K562 (cell line): ENCODE results near the gene ANKRD12. TPM values are rescaled to one million over a fixed set of nuclear protein-coding genes. Genes with fewer than 3 reads are reported as not detected.

Experiments
- ATAC-seq: fragments of 200-7000 bp; cut with Tn5 transposase; 3 replicates; pipeline ENCODE4 v1.9.1; 2020; ENCODE audit warnings: moderate library complexity
- BruUV-seq: library from RNA; stranded (reverse); fragments of 400-500 nt; replicated peaks from 2 replicates; lab custom pipeline; 2021; lab: Mats Ljungman, UMichigan
- CTCF ChIA-PET: fragments of 300-600 bp; formaldehyde crosslinking; extraction: SDS; loops from one replicate; lab custom pipeline; 2021; ENCODE audit warnings: low intra/inter-chr PET ratio; lab: Yijun Ruan, JAX
- POLR2A ChIA-PET: fragments of 300-600, 350-650 bp; sonication (Branson Sonifier 250); formaldehyde crosslinking; extraction: SDS; loops from one replicate; lab custom pipeline; 2021; ENCODE audit warnings: antibody characterized with exemption, inconsistent platforms; lab: Yijun Ruan, JAX
- DNase-seq, 4 experiments: peaks; one replicate each; pipeline versions ENCODE4 v3.0.0 to v3.0.0-alpha.2; 2011 to 2018; ENCODE audit warnings: low spot score in 3 of 4, mixed read lengths in 3 of 4; ENCODE audit errors: extremely low read depth in 1 of 4
- FAIRE-seq: peaks from 2 replicates; lab custom pipeline; 2011; peaks lifted over from hg19 to GRCh38; lab: Jason Lieb, UNC
- H2AFZ ChIP-seq: 2 replicates; pipeline ENCODE4 v1.6.0; 2011; ENCODE audit warnings: low read depth, low read length, control low read depth, inconsistent platforms
- H3K27ac ChIP-seq: fragments of 200-600 bp; 3 replicates; pipeline ENCODE4 v1.8.0; 2011; ENCODE audit warnings: low read depth, mild to moderate bottlenecking, control low read depth, inconsistent platforms, low read length, moderate library complexity, mixed read lengths; ENCODE audit errors: extremely low read depth
- H3K27me3 ChIP-seq, 2 experiments: fragments of 300-600 bp in 1 of 2; 2 replicates in 1 of 2; 3 replicates in 1 of 2; pipeline versions ENCODE4 v1.6.0 to v1.8.0; 2011; ENCODE audit warnings: inconsistent platforms in 2 of 2, low read length in 2 of 2, mild to moderate bottlenecking in 1 of 2, mixed read lengths in 1 of 2, moderate library complexity in 1 of 2; ENCODE audit not compliant: control insufficient read depth in 2 of 2, insufficient read depth in 2 of 2
- H3K36me3 ChIP-seq: fragments of 300-600 bp; 3 replicates; pipeline ENCODE4 v1.8.0; 2011; ENCODE audit warnings: mild to moderate bottlenecking, low read length, inconsistent platforms; ENCODE audit not compliant: control insufficient read depth, insufficient read depth
- H3K4me1 ChIP-seq, 2 experiments: fragments of 200-600 bp in 1 of 2; replicated peaks in 1 of 2; 2 replicates in 1 of 2; 3 replicates in 1 of 2; pipeline versions ENCODE4 v1.5.1 to v1.8.0; 2011; ENCODE audit warnings: inconsistent platforms in 2 of 2, low read length in 2 of 2, mild to moderate bottlenecking in 1 of 2, mixed read lengths in 1 of 2, moderate library complexity in 1 of 2; ENCODE audit not compliant: control insufficient read depth in 2 of 2, insufficient read depth in 2 of 2
- H3K4me2 ChIP-seq: 2 replicates; pipeline ENCODE4 v1.6.1; 2011; ENCODE audit warnings: low read length, control low read depth, inconsistent platforms, mixed read lengths; ENCODE audit not compliant: insufficient read depth
- H3K4me3 ChIP-seq: fragments of 200-600 bp; sonication (generic), shearing (Covaris generic); 2 replicates; pipeline ENCODE4 v1.5.1; 2016; ENCODE audit warnings: control low read depth, inconsistent platforms
- H3K79me2 ChIP-seq: fragments of 200-600 bp; 3 replicates; pipeline ENCODE4 v1.8.0; 2011; ENCODE audit warnings: low read length, inconsistent platforms; ENCODE audit not compliant: control insufficient read depth, insufficient read depth
- H3K9ac ChIP-seq, 2 experiments: 2 replicates each; pipeline versions ENCODE4 v1.6.0 to v1.6.1; 2011; ENCODE audit warnings: low read depth in 2 of 2, low read length in 2 of 2, control low read depth in 1 of 2, inconsistent platforms in 1 of 2, mild to moderate bottlenecking in 1 of 2, mixed read lengths in 1 of 2; ENCODE audit not compliant: insufficient read depth in 1 of 2
- H3K9me1 ChIP-seq: one replicate; pipeline ENCODE4 v1.6.0; 2011; ENCODE audit warnings: inconsistent platforms, mild to moderate bottlenecking, low read length, moderate library complexity; ENCODE audit not compliant: control insufficient read depth, insufficient read depth
- H3K9me3 ChIP-seq: replicated peaks from 2 replicates; pipeline ENCODE4 v1.5.1; 2011; ENCODE audit warnings: low read depth, low read length, inconsistent platforms; ENCODE audit not compliant: control insufficient read depth, insufficient read depth
- H4K20me1 ChIP-seq: replicated peaks from 2 replicates; pipeline ENCODE4 v1.6.1; 2011; ENCODE audit warnings: low read length, inconsistent platforms, mixed read lengths; ENCODE audit not compliant: control insufficient read depth, insufficient read depth
- BRCA1 ChIP-seq, 2 experiments: fragments of 450-650 bp in 1 of 2; sonication (generic) in 1 of 2; formaldehyde crosslinking in 1 of 2; IDR thresholded peaks; 2 replicates each; pipeline versions ENCODE4 v1.5.0 to v1.6.1; 2017 to 2020; ENCODE audit warnings: mild to moderate bottlenecking in 1 of 2, missing genetic modification reagents in 1 of 2
- NCOA1 ChIP-seq: fragments of 450-650 bp; IDR thresholded peaks from 2 replicates; pipeline ENCODE4 v1.6.1; 2016; ENCODE audit warnings: low read depth
- PTRF ChIP-seq: fragments of 450-650 bp; IDR thresholded peaks from 2 replicates; pipeline ENCODE4 v1.6.1; 2016; ENCODE audit warnings: mild to moderate bottlenecking, missing genetic modification characterization, missing compliant biosample characterization
- ZNF175 ChIP-seq: fragments of 200-800 bp; sonication (Bioruptor generic); IDR thresholded peaks from 2 replicates; pipeline ENCODE4 v1.6.1; 2016; ENCODE audit warnings: low read depth, mild to moderate bottlenecking, missing genetic modification characterization, missing compliant biosample characterization
- ZNF263 ChIP-seq: sonication (generic); formaldehyde crosslinking; IDR thresholded peaks from 2 replicates; pipeline ENCODE4 v1.8.0; 2022; ENCODE audit warnings: mild to moderate bottlenecking, missing genetic modification reagents, borderline replicate concordance
- ZNF589 ChIP-seq: fragments of 200-800 bp; sonication (Bioruptor generic); IDR thresholded peaks from 2 replicates; pipeline ENCODE4 v1.6.1; 2016; ENCODE audit warnings: low read depth, missing genetic modification characterization, missing compliant biosample characterization
- WGBS: fragments of 100-300 bp; shearing (Covaris generic); methylation state at CpG from one replicate; pipeline ENCODE4 v1.1.6; 2016; ENCODE audit warnings: low coverage, mixed read lengths; ENCODE audit not compliant: insufficient coverage; ENCODE audit errors: missing lambda C conversion rate; 5-methylcytosine and 5-hydroxymethylcytosine counted together
- in situ Hi-C: fragments of 300-500 bp; cut with MboI; formaldehyde crosslinking; loops from 4 replicates; pipeline ENCODE4 v1.15.0; 2018; ENCODE audit warnings: inconsistent platforms, mixed read lengths
- intact Hi-C: fragments of 100-400 bp; cut with micrococcal nuclease; formaldehyde crosslinking; loops from 2 replicates; pipeline ENCODE4 v1.14.2; 2022
- polyA plus RNA-seq, 8 experiments: library from polyadenylated mRNA; depleted of rRNA in 4 of 8; stranded (reverse) in 5 of 8; unstranded in 3 of 8; fragments of >200 nt; fragmentation: Nextera tagmentation in 2 of 8; fragmentation: Illumina TruSeq in 1 of 8; extraction: Ambion mirVana in 2 of 8; extraction: Trizol in 1 of 8; gene quantifications; 2 replicates each; pipeline versions ENCODE4 v1.2.1 to v1.2.3, GENCODE V29; 2011 to 2014; ENCODE audit warnings: inconsistent platforms in 1 of 8, missing spikeins in 1 of 8
- total RNA-seq, 7 experiments: library from RNA; depleted of rRNA in 6 of 7; stranded (reverse); fragments of >200 nt in 6 of 7; fragmentation: Illumina TruSeq in 2 of 7; extraction: Trizol in 2 of 7; gene quantifications; 2 replicates each; pipeline versions ENCODE4 v1.2.1 to v1.2.3, GENCODE V29; 2011 to 2021; ENCODE audit warnings: low replicate concordance in 1 of 7

Gene ANKRD12
- total and polyA plus RNA-seq, 9 of the 15 experiments (the other 6 are each of a cell fraction or from before 2014, with no cell fraction given) = 6.6 to 28.2 (median 16.0) TPM

GRCh38 chr18:9097349-9097748 lies 39.2 kb upstream of the ANKRD12 start:
- Histone ChIP-seq H3K9me1 (peaks cover 5% of the 10 kb centered on the region), H3K27me3 (no peaks in the 10 kb centered on the region), H3K4me2 (no peak overlapping the region), H3K79me2 (peaks cover 11% of the 10 kb centered on the region), H3K9ac (no peak overlapping the region), H3K4me3 (no peak overlapping the region), H4K20me1 (no peaks in the 10 kb centered on the region), H3K9me3 (no peaks in the 10 kb centered on the region), H3K27ac (no peak overlapping the region), H3K36me3 (no peaks in the 10 kb centered on the region), H3K4me1 (peaks cover 5 to 21% of the 10 kb centered on the region in 2 experiments; a peak in 4 of 5 replicates), H2AFZ (peak overlapping the region; percentile 52)
- POLR2A ChIA-PET = interaction anchor here (0.5 to 1.1 kb wide), 3 partner anchors 23 to 613 kb away, joined by 3 to 4 read pairs (median 3); no protein-coding TSS in a partner anchor
- no peak for FAIRE-seq
- TF ChIP-seq NCOA1 = no peak
- no peak for TF ChIP-seq PTRF (tag)
- TF ChIP-seq ZNF175 (CRISPR knock-in tag) = no peak
- in situ Hi-C loops (no loop called here), intact Hi-C loops (no loop called here)
- DNase-seq = no peak
- 61% methylated on average over 2 of the region's 2 CpGs for WGBS
- BruUV-seq = no TSS peak
- ATAC-seq = no peak
- CTCF ChIA-PET = no interaction called here

DNA sequence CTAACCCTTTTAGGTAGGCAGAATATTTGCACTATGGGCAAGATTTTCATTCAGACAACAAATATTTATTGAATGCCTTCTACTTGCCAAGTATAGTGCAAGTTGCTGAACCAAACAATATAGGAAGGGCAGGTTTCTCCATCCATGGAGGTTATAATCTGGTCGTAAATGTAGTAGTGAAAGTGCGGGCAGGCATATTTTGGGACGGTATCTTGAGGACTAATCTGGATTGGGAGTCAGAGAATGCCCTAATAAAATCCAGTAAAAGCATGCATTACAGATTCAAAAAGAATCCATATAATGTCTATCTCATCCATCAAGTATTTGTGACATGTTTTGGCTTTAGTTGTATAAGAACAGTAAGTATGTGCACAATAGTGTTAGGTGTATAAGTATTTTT lies 35.8 kb upstream of the ANKRD12 start:
- no peak overlapping the region for H3K27ac ChIP-seq
- H3K79me2 ChIP-seq = peaks cover 45% of the 10 kb centered on the region
- no peaks in the 10 kb centered on the region for H3K9me1 ChIP-seq
- POLR2A ChIA-PET = interaction anchor here (1.4 to 2.2 kb wide), 2 partner anchors 11 to 393 kb away, joined by 5 to 7 read pairs; no protein-coding TSS in a partner anchor
- CTCF ChIA-PET = no interaction called here
- H3K4me3 ChIP-seq = no peak overlapping the region
- H3K4me2 ChIP-seq = no peak overlapping the region
- no peak for TF ChIP-seq BRCA1 (IDR thresholded peaks at IDR 0.05)
- no peak for TF ChIP-seq BRCA1 (CRISPR knock-in tag; IDR thresholded peaks at IDR 0.05)
- no peak for TF ChIP-seq ZNF589 (CRISPR knock-in tag)
- no peak for TF ChIP-seq ZNF263 (CRISPR knock-in tag)
- BruUV-seq = no TSS peak
- DNase-seq (no peak), ATAC-seq (no peak), FAIRE-seq (no peak)
- no peak overlapping the region for H3K9ac ChIP-seq
- WGBS = 98% methylated on average over 3 of the region's 3 CpGs
- intact Hi-C loops (no loop called here), in situ Hi-C loops (no loop called here)
- H3K27me3 ChIP-seq = no peaks in the 10 kb centered on the region
- no peak overlapping the region for H2AFZ ChIP-seq
- H4K20me1 ChIP-seq = peaks cover 20% of the 10 kb centered on the region
- H3K4me1 ChIP-seq = peaks cover 5 to 7% of the 10 kb centered on the region in 2 experiments; a peak in 4 of 5 replicates
- peaks cover 21% of the 10 kb centered on the region for H3K36me3 ChIP-seq
- no peaks in the 10 kb centered on the region for H3K9me3 ChIP-seq
